Liver (tissue), 9 donors: ENCODE data around the gene AKR1B1. TPM values are rescaled to one million over a fixed set of nuclear protein-coding genes. Genes with fewer than 3 reads are reported as not detected.

Experiments
- DNase-seq: peaks from one replicate; pipeline ENCODE4 v3.0.0-alpha.2; 2017; ENCODE audit warnings: low spot score
- H3K27ac ChIP-seq, 2 donors: one replicate each; pipeline ENCODE4 v1.7.0; 2013; ENCODE audit warnings: inconsistent platforms in 2 of 2, low read length in 2 of 2, control low read depth in 1 of 2, low read depth in 1 of 2, mild to moderate bottlenecking in 1 of 2
- H3K27me3 ChIP-seq, 4 donors: one replicate each; pipeline versions ENCODE4 v1.6.1 to v1.7.0; 2013; ENCODE audit warnings: low read length in 3 of 4, inconsistent platforms in 1 of 4, mild to moderate bottlenecking in 1 of 4, moderate library complexity in 1 of 4; ENCODE audit not compliant: control insufficient read depth in 4 of 4, insufficient read depth in 4 of 4
- H3K36me3 ChIP-seq, 4 donors: one replicate each; pipeline versions ENCODE4 v1.6.1 to v1.7.0; 2013; ENCODE audit warnings: low read length in 3 of 4, mild to moderate bottlenecking in 3 of 4, low read depth in 1 of 4, moderate library complexity in 1 of 4; ENCODE audit not compliant: control insufficient read depth in 4 of 4, insufficient read depth in 3 of 4
- H3K4me1 ChIP-seq, 4 donors: one replicate each; pipeline versions ENCODE4 v1.6.1 to v1.7.0; 2013; ENCODE audit warnings: low read length in 3 of 4, mild to moderate bottlenecking in 3 of 4, moderate library complexity in 1 of 4; ENCODE audit not compliant: control insufficient read depth in 4 of 4, insufficient read depth in 4 of 4
- H3K4me3 ChIP-seq, 3 donors: one replicate each; pipeline versions ENCODE4 v1.6.1 to v1.7.0; 2013; ENCODE audit warnings: low read length in 3 of 3, control low read depth in 1 of 3, low read depth in 1 of 3, mild to moderate bottlenecking in 1 of 3
- H3K9ac ChIP-seq, 2 donors: one replicate each; pipeline ENCODE4 v1.7.0; 2013; ENCODE audit warnings: low read length in 2 of 2, mild to moderate bottlenecking in 2 of 2, moderate library complexity in 2 of 2, control low read depth in 1 of 2, low read depth in 1 of 2
- H3K9me3 ChIP-seq, 4 donors: one replicate each; pipeline versions ENCODE4 v1.6.1 to v1.7.0; 2013; ENCODE audit warnings: low read length in 3 of 4; ENCODE audit not compliant: control insufficient read depth in 4 of 4
- ATF3 ChIP-seq: IDR thresholded peaks from 2 replicates; pipeline ENCODE4 v1.6.1; 2016; ENCODE audit warnings: antibody characterized with exemption
- EGR1 ChIP-seq, 2 donors: IDR thresholded peaks; 2 replicates each; pipeline ENCODE4 v1.6.1; 2016 to 2018; ENCODE audit warnings: antibody characterized with exemption in 2 of 2, low read depth in 2 of 2
- FOXA1 ChIP-seq: IDR thresholded peaks from 2 replicates; pipeline ENCODE4 v1.6.1; 2016; ENCODE audit warnings: antibody characterized with exemption
- FOXA2 ChIP-seq: IDR thresholded peaks from 2 replicates; pipeline ENCODE4 v1.6.1; 2016; ENCODE audit warnings: antibody characterized with exemption
- GABPA ChIP-seq, 2 donors: IDR thresholded peaks in 1 of 2; conservative IDR thresholded peaks in 1 of 2; 2 replicates each; pipeline ENCODE4 v1.6.1; 2016; ENCODE audit warnings: antibody characterized with exemption in 2 of 2, mild to moderate bottlenecking in 1 of 2, moderate library complexity in 1 of 2
- HNF4A ChIP-seq, 2 donors: conservative IDR thresholded peaks; 2 replicates each; pipeline ENCODE4 v1.6.1; 2016; ENCODE audit warnings: antibody characterized with exemption in 2 of 2, mild to moderate bottlenecking in 2 of 2
- JUND ChIP-seq, 2 donors: IDR thresholded peaks; 2 replicates each; pipeline ENCODE4 v1.6.1; 2016; ENCODE audit warnings: antibody characterized with exemption in 2 of 2
- MAX ChIP-seq: IDR thresholded peaks from 2 replicates; pipeline ENCODE4 v1.6.1; 2016; ENCODE audit warnings: antibody characterized with exemption
- NR2F2 ChIP-seq: IDR thresholded peaks from 2 replicates; pipeline ENCODE4 v1.6.1; 2016; ENCODE audit warnings: antibody characterized with exemption
- RAD21 ChIP-seq, 2 donors: IDR thresholded peaks; 2 replicates each; pipeline ENCODE4 v1.6.1; 2016; ENCODE audit warnings: antibody characterized with exemption in 2 of 2, mild to moderate bottlenecking in 2 of 2
- REST ChIP-seq: IDR thresholded peaks from 2 replicates; pipeline ENCODE4 v1.6.1; 2016; ENCODE audit warnings: antibody characterized with exemption, mild to moderate bottlenecking
- RXRA ChIP-seq, 2 donors: IDR thresholded peaks; 2 replicates each; pipeline ENCODE4 v1.6.1; 2017 to 2018; ENCODE audit warnings: antibody characterized with exemption in 2 of 2, mild to moderate bottlenecking in 1 of 2
- SP1 ChIP-seq: IDR thresholded peaks from 2 replicates; pipeline ENCODE4 v1.6.1; 2018; ENCODE audit warnings: antibody characterized with exemption, mild to moderate bottlenecking
- TAF1 ChIP-seq: conservative IDR thresholded peaks from 2 replicates; pipeline ENCODE4 v1.6.1; 2016; ENCODE audit warnings: antibody characterized with exemption, mild to moderate bottlenecking
- YY1 ChIP-seq: IDR thresholded peaks from 2 replicates; pipeline ENCODE4 v1.6.1; 2016; ENCODE audit warnings: antibody characterized with exemption, mild to moderate bottlenecking
- ZBTB33 ChIP-seq: IDR thresholded peaks from 2 replicates; pipeline ENCODE4 v1.6.1; 2016; ENCODE audit warnings: antibody characterized with exemption
- WGBS: extraction: QIAGEN DNeasy Blood & Tissue Kit; methylation state at CpG from one replicate; pipeline ENCODE4 v1.1.7; 2013; 5-methylcytosine and 5-hydroxymethylcytosine counted together
- polyA plus RNA-seq, 2 donors: library from polyadenylated mRNA; stranded (reverse) in 1 of 2; unstranded in 1 of 2; fragments of 200-250 nt in 1 of 2; fragments of >200 nt in 1 of 2; fragmentation: Nextera tagmentation in 1 of 2; extraction: Ambion mirVana in 1 of 2; gene quantifications; one replicate each; pipeline versions ENCODE4 v1.2.1 to v1.2.3, GENCODE V29; 2013 to 2015
- total RNA-seq, 2 donors: library from RNA; depleted of rRNA; stranded (reverse); fragments of >200 nt; gene quantifications; one replicate each; pipeline ENCODE4 v1.2.3, GENCODE V29; 2014
- donor health status: healthy.
- donor health status: healthy.
- donor health status: healthy.
- donor health status: healthy.
- donor health status: healthy.

The AKR1B1 gene
- total and polyA plus RNA-seq, 4 donors = 10.8 to 12.6 (median 11.6) TPM

GRCh38 chr7:134452419-134452838, 6.5 kb downstream of the AKR1B1 start:
- H3K27ac ChIP-seq = no peak overlapping the region
- no peak overlapping the region for H3K9ac ChIP-seq
- H3K4me1 ChIP-seq = peaks cover 0 to 3% (median 0%) of the 10 kb centered on the region in 4 donors
- WGBS = 94% methylated on average over 5 of the region's 5 CpGs
- H3K9me3 ChIP-seq = no peaks in the 10 kb centered on the region
- no peak for TF ChIP-seq NR2F2
- no peak for TF ChIP-seq JUND (IDR thresholded peaks at IDR 0.05)
- TF ChIP-seq HNF4A (conservative IDR thresholded peaks at IDR 0.05) = no peak
- no peak for TF ChIP-seq YY1
- TF ChIP-seq FOXA2 = no peak
- DNase-seq = no peak
- no peaks in the 10 kb centered on the region for H3K27me3 ChIP-seq
- H3K36me3 ChIP-seq = peaks cover 0 to 3% (median under 1%) of the 10 kb centered on the region in 4 donors
- H3K4me3 ChIP-seq = no peak overlapping the region

- Histone ChIP-seq H3K4me3 (no peak overlapping the region), H3K9me3 (no peaks in the 10 kb centered on the region), H3K36me3 (peaks cover 0 to 7% (median 2%) of the 10 kb centered on the region in 4 donors), H3K4me1 (peaks cover 0 to 3% (median 0%) of the 10 kb centered on the region in 4 donors), H3K9ac (no peak overlapping the region), H3K27ac (no peak overlapping the region), H3K27me3 (no peaks in the 10 kb centered on the region)
- 84% methylated on average over 11 of the region's 11 CpGs for WGBS
- no peak for TF ChIP-seq JUND (IDR thresholded peaks at IDR 0.05)
- no peak for TF ChIP-seq MAX
- TF ChIP-seq YY1 = no peak
- TF ChIP-seq RAD21 (IDR thresholded peaks at IDR 0.05) = no peak
- no peak for TF ChIP-seq RXRA (IDR thresholded peaks at IDR 0.05)
- TF ChIP-seq ZBTB33 = no peak
- no peak for TF ChIP-seq EGR1 (IDR thresholded peaks at IDR 0.05; ENCODE audit: low read depth in 2 of 2)
- no peak for TF ChIP-seq SP1
- TF ChIP-seq TAF1 = no peak
- no peak for TF ChIP-seq FOXA1
- TF ChIP-seq REST = no peak
- no peak for TF ChIP-seq FOXA2
- TF ChIP-seq GABPA (IDR thresholded peaks at IDR 0.05 in 1 of 2, conservative IDR thresholded peaks at IDR 0.05 in 1 of 2) = no peak
- TF ChIP-seq NR2F2 = no peak
- TF ChIP-seq ATF3 = no peak
- DNase-seq = no peak
Measured at GRCh38 chr7:134451656-134452055, 7.2 kb downstream of the AKR1B1 start.
